Adrenal gland (tissue), 5 donors: ENCODE measurements around the gene ZNF274.

Source experiments
- POLR2A ChIP-seq, 2 donors: fragments of 450-650 bp; IDR thresholded peaks; one replicate each; pipeline ENCODE4 v1.6.1; 2017; ENCODE audit warnings: antibody characterized with exemption in 2 of 2, mild to moderate bottlenecking in 2 of 2, moderate library complexity in 1 of 2
- TF ChIP-seq, protein P1 (sequence below), 6 experiments: fragments of 450-650 bp in 4 of 6; fragments of 200-600 bp in 2 of 6; sonication (generic) in 1 of 6; IDR thresholded peaks; 1 replicate in 5 of 6; 2 replicates in 1 of 6; pipeline versions ENCODE4 v1.5.1 to v1.8.0; 2016 to 2021; ENCODE audit warnings: antibody characterized with exemption in 6 of 6, mild to moderate bottlenecking in 2 of 6, moderate library complexity in 1 of 6
- donor health status: DM: no; HTN: no; CAD: no.

DNA sequence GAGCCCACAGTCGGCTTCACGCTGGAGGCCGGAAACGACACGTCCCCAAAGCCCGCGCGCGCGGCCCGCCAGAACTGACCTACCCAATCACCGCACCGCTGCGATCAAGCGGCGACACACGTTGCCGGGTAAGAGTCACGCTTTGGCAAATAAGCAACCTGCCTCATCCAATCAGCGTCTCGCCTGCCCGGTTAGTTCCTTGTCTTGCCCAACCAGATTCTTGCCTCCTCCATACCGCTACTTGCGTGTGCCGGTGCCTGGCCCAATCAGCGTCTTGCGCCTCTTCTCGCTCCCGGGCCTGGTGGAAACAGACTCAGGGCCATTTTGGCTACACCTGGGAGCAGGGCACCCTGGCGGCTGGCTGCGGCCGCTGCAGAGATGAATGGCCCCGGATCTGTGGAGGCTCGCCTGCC is 34.2 kb downstream of the ZNF274 start:
- TF ChIP-seq, protein P1, sequence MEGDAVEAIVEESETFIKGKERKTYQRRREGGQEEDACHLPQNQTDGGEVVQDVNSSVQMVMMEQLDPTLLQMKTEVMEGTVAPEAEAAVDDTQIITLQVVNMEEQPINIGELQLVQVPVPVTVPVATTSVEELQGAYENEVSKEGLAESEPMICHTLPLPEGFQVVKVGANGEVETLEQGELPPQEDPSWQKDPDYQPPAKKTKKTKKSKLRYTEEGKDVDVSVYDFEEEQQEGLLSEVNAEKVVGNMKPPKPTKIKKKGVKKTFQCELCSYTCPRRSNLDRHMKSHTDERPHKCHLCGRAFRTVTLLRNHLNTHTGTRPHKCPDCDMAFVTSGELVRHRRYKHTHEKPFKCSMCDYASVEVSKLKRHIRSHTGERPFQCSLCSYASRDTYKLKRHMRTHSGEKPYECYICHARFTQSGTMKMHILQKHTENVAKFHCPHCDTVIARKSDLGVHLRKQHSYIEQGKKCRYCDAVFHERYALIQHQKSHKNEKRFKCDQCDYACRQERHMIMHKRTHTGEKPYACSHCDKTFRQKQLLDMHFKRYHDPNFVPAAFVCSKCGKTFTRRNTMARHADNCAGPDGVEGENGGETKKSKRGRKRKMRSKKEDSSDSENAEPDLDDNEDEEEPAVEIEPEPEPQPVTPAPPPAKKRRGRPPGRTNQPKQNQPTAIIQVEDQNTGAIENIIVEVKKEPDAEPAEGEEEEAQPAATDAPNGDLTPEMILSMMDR (IDR thresholded peaks at IDR 0.05), result no peak
- no peak for TF ChIP-seq POLR2A (IDR thresholded peaks at IDR 0.05)
